ENCODE data around the gene HSF2. TPM values are rescaled to one million over a fixed set of nuclear protein-coding genes. Genes with fewer than 3 reads are reported as not detected.
"Not testable (repeated sequence)": the region's sequence is repeated elsewhere in the genome, so short reads cannot be mapped to it uniquely, and the experiment has no call there.

Gene HSF2
- total and polyA plus RNA-seq, 2 donors (not counting 1 experiment from before 2014, with no cell fraction given), result 30.0 to 31.5 TPM

GRCh38 chr6:122459240-122459639 is 59.8 kb downstream of the HSF2 start:
- peaks cover 1% of the 10 kb centered on the region for H3K36me3 ChIP-seq (ENCODE audit: control insufficient read depth, insufficient read depth, low read length)
- H3K27ac ChIP-seq (ENCODE audit: insufficient read depth, low read length), result no peak overlapping the region
- H3K4me3 ChIP-seq (replicated peaks in 1 of 4; ENCODE audit: control extremely low read depth in 1 of 4, insufficient read depth in 1 of 4, low read depth in 3 of 4, low read length in 4 of 4), result no peak overlapping the region
- H2AFZ ChIP-seq (ENCODE audit: low read length), result no peak overlapping the region
- no peak for TF ChIP-seq EZH2 (IDR thresholded peaks at IDR 0.05; ENCODE audit: low read length, missing control alignments)
- TF ChIP-seq, protein P1, sequence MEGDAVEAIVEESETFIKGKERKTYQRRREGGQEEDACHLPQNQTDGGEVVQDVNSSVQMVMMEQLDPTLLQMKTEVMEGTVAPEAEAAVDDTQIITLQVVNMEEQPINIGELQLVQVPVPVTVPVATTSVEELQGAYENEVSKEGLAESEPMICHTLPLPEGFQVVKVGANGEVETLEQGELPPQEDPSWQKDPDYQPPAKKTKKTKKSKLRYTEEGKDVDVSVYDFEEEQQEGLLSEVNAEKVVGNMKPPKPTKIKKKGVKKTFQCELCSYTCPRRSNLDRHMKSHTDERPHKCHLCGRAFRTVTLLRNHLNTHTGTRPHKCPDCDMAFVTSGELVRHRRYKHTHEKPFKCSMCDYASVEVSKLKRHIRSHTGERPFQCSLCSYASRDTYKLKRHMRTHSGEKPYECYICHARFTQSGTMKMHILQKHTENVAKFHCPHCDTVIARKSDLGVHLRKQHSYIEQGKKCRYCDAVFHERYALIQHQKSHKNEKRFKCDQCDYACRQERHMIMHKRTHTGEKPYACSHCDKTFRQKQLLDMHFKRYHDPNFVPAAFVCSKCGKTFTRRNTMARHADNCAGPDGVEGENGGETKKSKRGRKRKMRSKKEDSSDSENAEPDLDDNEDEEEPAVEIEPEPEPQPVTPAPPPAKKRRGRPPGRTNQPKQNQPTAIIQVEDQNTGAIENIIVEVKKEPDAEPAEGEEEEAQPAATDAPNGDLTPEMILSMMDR (conservative IDR thresholded peaks at IDR 0.05 in 1 of 2, IDR thresholded peaks at IDR 0.05 in 1 of 2; ENCODE audit: low read depth in 1 of 2, low read length in 2 of 2), result no peak
- no peak overlapping the region for H3K9ac ChIP-seq (ENCODE audit: insufficient read depth, low read length)
- H3K4me1 ChIP-seq (ENCODE audit: control insufficient read depth, extremely low read depth, insufficient read depth, low read length), result no peaks in the 10 kb centered on the region
- no peaks in the 10 kb centered on the region for H3K27me3 ChIP-seq (ENCODE audit: control insufficient read depth, insufficient read depth, low read length)
- no peak overlapping the region for H3K4me2 ChIP-seq (ENCODE audit: extremely low read depth, insufficient read depth, low read length)
- H3K79me2 ChIP-seq (ENCODE audit: control insufficient read depth, insufficient read depth, low read length), result peaks cover 70% of the 10 kb centered on the region
- H4K20me1 ChIP-seq (ENCODE audit: control insufficient read depth, extremely low read depth, insufficient read depth, low read length), result peaks cover 3% of the 10 kb centered on the region
- H3K9me3 ChIP-seq (ENCODE audit: control insufficient read depth, insufficient read depth, low read depth, low read length), result no peaks in the 10 kb centered on the region
- DNase-seq (ENCODE audit: low read depth in 2 of 2), result no peak

- not testable (repeated sequence) for H3K4me1 ChIP-seq (ENCODE audit: control insufficient read depth, extremely low read depth, insufficient read depth, low read length); H3K9ac ChIP-seq (ENCODE audit: insufficient read depth, low read length); DNase-seq (ENCODE audit: low read depth in 2 of 2)
Measured at GRCh38 chr6:122459865-122460416, 60.5 kb downstream of the HSF2 start.

GRCh38 chr6:122461885-122462284 is 62.4 kb downstream of the HSF2 start:
- no peak for TF ChIP-seq EZH2 (IDR thresholded peaks at IDR 0.05; ENCODE audit: low read length, missing control alignments)
- TF ChIP-seq, protein P1 (conservative IDR thresholded peaks at IDR 0.05 in 1 of 2, IDR thresholded peaks at IDR 0.05 in 1 of 2; ENCODE audit: low read depth in 1 of 2, low read length in 2 of 2), result no peak
- H4K20me1 ChIP-seq (ENCODE audit: control insufficient read depth, extremely low read depth, insufficient read depth, low read length), result peaks cover 5% of the 10 kb centered on the region
- no peaks in the 10 kb centered on the region for H3K4me1 ChIP-seq (ENCODE audit: control insufficient read depth, extremely low read depth, insufficient read depth, low read length)
- H3K4me2 ChIP-seq (ENCODE audit: extremely low read depth, insufficient read depth, low read length), result no peak overlapping the region
- no peak overlapping the region for H3K9ac ChIP-seq (ENCODE audit: insufficient read depth, low read length)
- peaks cover 96% of the 10 kb centered on the region for H3K79me2 ChIP-seq (ENCODE audit: control insufficient read depth, insufficient read depth, low read length)
- H3K4me3 ChIP-seq (replicated peaks in 1 of 4; ENCODE audit: control extremely low read depth in 1 of 4, insufficient read depth in 1 of 4, low read depth in 3 of 4, low read length in 4 of 4), result no peak overlapping the region
- no peaks in the 10 kb centered on the region for H3K9me3 ChIP-seq (ENCODE audit: control insufficient read depth, insufficient read depth, low read depth, low read length)
- no peak for DNase-seq (ENCODE audit: low read depth in 2 of 2)
- no peak overlapping the region for H2AFZ ChIP-seq (ENCODE audit: low read length)
- H3K27me3 ChIP-seq (ENCODE audit: control insufficient read depth, insufficient read depth, low read length), result no peaks in the 10 kb centered on the region
- no peak overlapping the region for H3K27ac ChIP-seq (ENCODE audit: insufficient read depth, low read length)
- no peaks in the 10 kb centered on the region for H3K36me3 ChIP-seq (ENCODE audit: control insufficient read depth, insufficient read depth, low read length)

More at GRCh38 chr6:122459865-122460416, 60.5 kb downstream of the HSF2 start:
- H3K36me3 ChIP-seq (ENCODE audit: control insufficient read depth, insufficient read depth, low read length); H4K20me1 ChIP-seq (ENCODE audit: control insufficient read depth, extremely low read depth, insufficient read depth, low read length); H2AFZ ChIP-seq (ENCODE audit: low read length); H3K4me2 ChIP-seq (ENCODE audit: extremely low read depth, insufficient read depth, low read length); H3K27me3 ChIP-seq (ENCODE audit: control insufficient read depth, insufficient read depth, low read length); H3K9me3 ChIP-seq (ENCODE audit: control insufficient read depth, insufficient read depth, low read depth, low read length); H3K27ac ChIP-seq (ENCODE audit: insufficient read depth, low read length); H3K4me3 ChIP-seq (replicated peaks in 1 of 4; ENCODE audit: control extremely low read depth in 1 of 4, insufficient read depth in 1 of 4, low read depth in 3 of 4, low read length in 4 of 4): not testable (repeated sequence)
- H3K79me2 ChIP-seq (ENCODE audit: control insufficient read depth, insufficient read depth, low read length), result peaks cover 77% of the 10 kb centered on the region

Measured in fibroblast of lung (primary cell).